A549 (cell line): ENCODE data around the gene MARCHF9. TPM values are rescaled to one million over a fixed set of nuclear protein-coding genes. Genes with fewer than 3 reads are reported as not detected.

Source experiments
- ATAC-seq, 2 experiments: fragments of 200-7000 bp in 1 of 2; fragments of >200 bp in 1 of 2; cut with Nextera tagmentation in 1 of 2; cut with Tn5 transposase in 1 of 2; 3 replicates each; pipeline versions ENCODE4 v1.8.0 to v1.9.1; 2018 to 2020; ENCODE audit warnings: mild to moderate bottlenecking in 1 of 2, moderate library complexity in 1 of 2
- CTCF ChIA-PET: fragments of 300-600 bp; sonication (Branson Sonifier 250); formaldehyde crosslinking; extraction: SDS; loops from one replicate; lab custom pipeline; 2021; ENCODE audit warnings: antibody characterized with exemption, inconsistent platforms; lab: Yijun Ruan, JAX
- POLR2A ChIA-PET: fragments of 350-600 bp; formaldehyde crosslinking; extraction: SDS; loops from one replicate; lab custom pipeline; 2021; ENCODE audit warnings: antibody characterized with exemption, inconsistent platforms; lab: Yijun Ruan, JAX
- DNase-seq, 2 experiments: peaks; one replicate each; pipeline versions ENCODE4 v3.0.0 to v3.0.0-alpha.2; 2011 to 2016; ENCODE audit warnings: low read depth in 1 of 2, low spot score in 1 of 2
- FAIRE-seq: peaks from 2 replicates; lab custom pipeline; 2011; peaks lifted over from hg19 to GRCh38; lab: Jason Lieb, UNC
- H3K27ac ChIP-seq, 2 experiments: fragments of >200 bp; sonication (Bioruptor Twin); formaldehyde crosslinking; 3 replicates each; pipeline ENCODE4 v1.5.1; 2016 to 2017
- H3K4me1 ChIP-seq: fragments of >200 bp; sonication (Bioruptor Twin); formaldehyde crosslinking; 3 replicates; pipeline ENCODE4 v1.6.1; 2016
- H3K4me2 ChIP-seq: fragments of >200 bp; sonication (Bioruptor Twin); formaldehyde crosslinking; 3 replicates; pipeline ENCODE4 v1.6.1; 2016
- H3K4me3 ChIP-seq: fragments of >200 bp; sonication (Bioruptor Twin); formaldehyde crosslinking; 3 replicates; pipeline ENCODE4 v1.5.1; 2016
- H3K9me3 ChIP-seq: fragments of >200 bp; sonication (Bioruptor Twin); formaldehyde crosslinking; 3 replicates; pipeline ENCODE4 v1.6.1; 2016
- BHLHE40 ChIP-seq: IDR thresholded peaks from 2 replicates; pipeline ENCODE4 v1.6.1; 2012; ENCODE audit warnings: low read depth, low read length, inconsistent platforms
- CEBPB ChIP-seq, 2 experiments: fragments of >200 bp in 1 of 2; sonication (Bioruptor Twin) in 1 of 2; formaldehyde crosslinking in 1 of 2; IDR thresholded peaks; 2 replicates each; pipeline ENCODE4 v1.6.1; 2012 to 2016
- CHD2 ChIP-seq: fragments of 150-350 bp; IDR thresholded peaks from 2 replicates; pipeline ENCODE4 v1.6.1; 2014; ENCODE audit warnings: low read length; ENCODE audit not compliant: partially characterized antibody
- EHF ChIP-seq: fragments of 250-450 bp; sonication (Bioruptor Pico); IDR thresholded peaks from 2 replicates; pipeline ENCODE4 v1.5.0; 2020; ENCODE audit warnings: mild to moderate bottlenecking
- FOSL2 ChIP-seq, 2 experiments: fragments of 450-650 bp in 1 of 2; fragments of >200 bp in 1 of 2; sonication (Bioruptor Twin) in 1 of 2; formaldehyde crosslinking; IDR thresholded peaks; 2 replicates each; pipeline versions ENCODE4 v1.5.0 to v1.6.1; 2016 to 2020; ENCODE audit warnings: mild to moderate bottlenecking in 1 of 2, moderate library complexity in 1 of 2
- FOXS1 ChIP-seq: fragments of 250-450 bp; sonication (Bioruptor Pico); IDR thresholded peaks from 2 replicates; pipeline ENCODE4 v1.5.0; 2020; ENCODE audit warnings: mild to moderate bottlenecking, moderate library complexity
- HDAC2 ChIP-seq: fragments of 200-600 bp; sonication (generic); IDR thresholded peaks from 2 replicates; pipeline ENCODE4 v1.6.1; 2016
- HEYL ChIP-seq: fragments of 250-450 bp; sonication (Bioruptor Pico); IDR thresholded peaks from 2 replicates; pipeline ENCODE4 v1.8.0; 2021; ENCODE audit warnings: mild to moderate bottlenecking, moderate library complexity
- HOXB13 ChIP-seq: fragments of 250-450 bp; sonication (Bioruptor Pico); IDR thresholded peaks from 2 replicates; pipeline ENCODE4 v1.5.0; 2020; ENCODE audit warnings: low read depth, mild to moderate bottlenecking, moderate library complexity
- HOXB5 ChIP-seq: fragments of 250-450 bp; sonication (Bioruptor Pico); IDR thresholded peaks from 2 replicates; pipeline ENCODE4 v1.5.0; 2020; ENCODE audit warnings: mild to moderate bottlenecking, moderate library complexity
- JUN ChIP-seq, 2 experiments: fragments of >200 bp; sonication (Bioruptor Twin); formaldehyde crosslinking; IDR thresholded peaks; 2 replicates in 1 of 2; 3 replicates in 1 of 2; pipeline ENCODE4 v1.6.1; 2016 to 2017
- JUNB ChIP-seq: fragments of >200 bp; sonication (Bioruptor Twin); formaldehyde crosslinking; IDR thresholded peaks from 2 replicates; pipeline ENCODE4 v1.6.1; 2016
- MAZ ChIP-seq: fragments of 150-350 bp; IDR thresholded peaks from 2 replicates; pipeline ENCODE4 v1.6.1; 2014; ENCODE audit warnings: antibody characterized with exemption, low read depth, low read length, borderline replicate concordance
- POLR2A ChIP-seq: IDR thresholded peaks from 2 replicates; pipeline ENCODE4 v1.6.1; 2012; ENCODE audit warnings: mild to moderate bottlenecking, low read length
- RARB ChIP-seq: fragments of 250-450 bp; sonication (Bioruptor Pico); IDR thresholded peaks from 2 replicates; pipeline ENCODE4 v1.8.0; 2021; ENCODE audit warnings: mild to moderate bottlenecking, moderate library complexity
- RCOR1 ChIP-seq: fragments of 150-350 bp; IDR thresholded peaks from 2 replicates; pipeline ENCODE4 v1.6.1; 2014; ENCODE audit warnings: antibody characterized with exemption, low read length, low read depth
- RNF2 ChIP-seq: fragments of 200-600 bp; sonication (generic); IDR thresholded peaks from 2 replicates; pipeline ENCODE4 v1.6.1; 2016; ENCODE audit warnings: low read depth, mild to moderate bottlenecking, antibody characterized with exemption, moderate library complexity, borderline replicate concordance
- SMC3 ChIP-seq: fragments of >200 bp; sonication (Bioruptor Twin); formaldehyde crosslinking; IDR thresholded peaks from 3 replicates; pipeline ENCODE4 v1.6.1; 2018; ENCODE audit warnings: inconsistent platforms
- TFCP2L1 ChIP-seq: fragments of 250-450 bp; sonication (Bioruptor Pico); IDR thresholded peaks from 2 replicates; pipeline ENCODE4 v1.5.0; 2021; ENCODE audit warnings: mild to moderate bottlenecking
- ZFP36 ChIP-seq: fragments of 450-650 bp; IDR thresholded peaks from 2 replicates; pipeline ENCODE4 v1.6.1; 2014; ENCODE audit warnings: borderline replicate concordance; ENCODE audit not compliant: partially characterized antibody
- ZNF302 ChIP-seq: fragments of 250-450 bp; sonication (Bioruptor Pico); IDR thresholded peaks from 2 replicates; pipeline ENCODE4 v1.9.0; 2021; ENCODE audit warnings: inconsistent platforms, mild to moderate bottlenecking, moderate library complexity
- WGBS: methylation state at CpG from one replicate; pipeline ENCODE4 v1.1.6; 2017; ENCODE audit errors: missing lambda C conversion rate; 5-methylcytosine and 5-hydroxymethylcytosine counted together
- polyA plus RNA-seq, 4 experiments: library from polyadenylated mRNA; depleted of rRNA in 3 of 4; stranded (reverse); fragments of >200 nt; fragmentation: RNase III in 1 of 4; extraction: RNeasy Plus Mini Kit Qiagen cat#74134 plus additional on column Dnase treatment in 1 of 4; gene quantifications; 2 replicates in 3 of 4; 3 replicates in 1 of 4; pipeline ENCODE4 v1.2.3, GENCODE V29; 2011 to 2017
- TF ChIP-seq, protein P1 (sequence below): fragments of 150-350 bp; IDR thresholded peaks from 2 replicates; pipeline ENCODE4 v1.6.1; 2014; ENCODE audit warnings: low read depth, mild to moderate bottlenecking, low read length
- TF ChIP-seq, protein P2 (sequence below): fragments of 250-450 bp; sonication (Bioruptor Pico); IDR thresholded peaks from 2 replicates; pipeline ENCODE4 v1.5.0; 2020; ENCODE audit warnings: low read depth, mild to moderate bottlenecking, moderate library complexity
- TF ChIP-seq, protein P3 (sequence below): IDR thresholded peaks from 2 replicates; pipeline ENCODE4 v1.6.1; 2012
- TF ChIP-seq, protein P4 (sequence below): fragments of >200 bp; sonication (Bioruptor Twin); formaldehyde crosslinking; IDR thresholded peaks from 2 replicates; pipeline ENCODE4 v1.6.1; 2016
- TF ChIP-seq, protein P5 (sequence below): IDR thresholded peaks from 2 replicates; pipeline ENCODE4 v1.6.1; 2012

The MARCHF9 gene
- polyA plus RNA-seq, 2 of the 4 experiments (the other 2 are of a cell fraction): 6.8 to 7.2 TPM

DNA sequence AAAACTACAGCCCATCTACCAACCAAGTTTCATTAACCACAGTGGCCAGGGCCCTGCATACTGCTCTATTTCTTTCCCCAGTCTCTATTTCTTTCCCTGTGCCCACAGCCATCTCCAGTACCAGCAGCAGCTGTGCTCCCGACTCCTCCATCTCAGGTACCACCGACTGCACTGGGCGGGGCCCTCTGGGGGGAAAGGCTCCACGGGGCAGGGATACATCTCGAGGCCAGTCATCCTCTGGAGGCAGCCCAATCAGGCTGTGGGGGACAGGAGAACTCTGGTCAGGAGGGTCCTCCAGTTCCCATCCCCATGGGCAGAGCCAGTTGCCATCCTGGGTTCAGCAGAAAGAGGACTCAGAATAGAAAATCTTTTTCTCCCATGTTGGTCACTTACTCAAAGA lies 5.8 kb upstream of the MARCHF9 start (continued):
- no peak for TF ChIP-seq RCOR1
- TF ChIP-seq MAZ: no peak

DNA sequence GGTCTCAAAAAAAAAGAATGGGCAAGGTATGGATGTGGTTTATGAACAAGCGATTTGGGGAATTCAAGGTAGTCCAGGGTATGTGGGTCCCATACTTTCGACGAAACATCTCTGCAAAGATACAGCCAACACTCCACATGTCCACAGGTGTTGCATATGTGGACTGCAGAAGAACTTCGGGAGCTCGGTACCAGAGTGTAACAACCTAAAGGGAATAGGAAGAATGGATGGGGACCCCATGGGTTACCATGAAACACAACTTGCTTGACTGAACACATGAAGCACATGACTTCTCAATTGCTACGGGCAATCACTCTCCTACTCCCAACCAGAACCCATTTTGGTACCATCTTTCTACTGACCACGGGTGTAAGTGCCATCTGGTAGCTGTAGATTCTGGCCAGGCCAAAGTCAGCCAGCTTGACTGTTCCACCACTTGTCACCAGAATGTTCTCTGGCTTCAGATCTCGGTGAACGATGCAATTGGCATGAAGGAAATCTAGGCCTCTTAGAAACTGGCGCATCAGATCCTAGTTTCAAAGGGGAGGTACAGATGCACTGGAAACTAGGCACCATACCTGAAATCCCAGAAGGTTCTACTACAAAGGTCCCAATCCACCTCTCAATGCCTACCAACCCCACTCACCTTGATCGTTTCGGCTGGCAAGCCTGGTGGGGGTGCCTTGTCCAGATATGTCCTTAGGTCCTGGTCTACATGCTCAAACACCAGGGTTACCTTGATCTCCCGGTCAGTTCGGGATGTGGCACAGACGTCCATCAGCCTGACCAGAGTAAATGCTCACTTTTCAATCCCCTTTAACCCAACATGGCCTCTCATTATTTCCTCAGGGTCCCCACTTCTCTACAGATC lies 4.1 kb upstream of the MARCHF9 start:
- FAIRE-seq: no peak

DNA sequence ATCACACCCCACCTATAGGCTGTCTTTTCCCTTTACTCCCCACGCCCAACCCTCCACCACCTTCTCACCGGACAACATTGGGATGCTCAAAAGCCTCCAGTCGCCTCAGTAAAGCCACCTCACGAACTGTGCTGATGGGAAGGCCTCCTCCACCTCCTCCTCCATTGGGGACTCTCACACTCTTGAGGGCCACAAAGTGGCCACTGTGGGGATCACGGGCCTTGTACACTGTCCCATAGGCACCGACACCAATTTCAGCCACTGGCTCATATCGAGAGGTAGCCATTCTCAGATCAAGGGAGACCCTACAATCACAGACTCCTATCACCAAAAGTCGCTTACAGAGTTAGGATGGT lies 3.5 kb upstream of the MARCHF9 start:
- H3K27ac ChIP-seq: peak overlapping the region; percentile 91 to 98
- FAIRE-seq: no peak
- 24% methylated on average over 8 of the region's 8 CpGs for WGBS
- DNase-seq: no peak
- POLR2A ChIA-PET: no interaction called here
- H3K4me3 ChIP-seq: peak overlapping the region; percentile 69
- TF ChIP-seq, protein P1, sequence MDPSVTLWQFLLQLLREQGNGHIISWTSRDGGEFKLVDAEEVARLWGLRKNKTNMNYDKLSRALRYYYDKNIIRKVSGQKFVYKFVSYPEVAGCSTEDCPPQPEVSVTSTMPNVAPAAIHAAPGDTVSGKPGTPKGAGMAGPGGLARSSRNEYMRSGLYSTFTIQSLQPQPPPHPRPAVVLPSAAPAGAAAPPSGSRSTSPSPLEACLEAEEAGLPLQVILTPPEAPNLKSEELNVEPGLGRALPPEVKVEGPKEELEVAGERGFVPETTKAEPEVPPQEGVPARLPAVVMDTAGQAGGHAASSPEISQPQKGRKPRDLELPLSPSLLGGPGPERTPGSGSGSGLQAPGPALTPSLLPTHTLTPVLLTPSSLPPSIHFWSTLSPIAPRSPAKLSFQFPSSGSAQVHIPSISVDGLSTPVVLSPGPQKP: no peak
- no peak for TF ChIP-seq MAZ
- no peak for TF ChIP-seq HDAC2
- TF ChIP-seq BHLHE40: no peak
- TF ChIP-seq JUN (IDR thresholded peaks at IDR 0.05): no peak
- no peak for TF ChIP-seq TFCP2L1 (CRISPR knock-in tag)
- TF ChIP-seq HOXB5 (CRISPR knock-in tag): no peak
- TF ChIP-seq CEBPB (IDR thresholded peaks at IDR 0.05): no peak
- TF ChIP-seq POLR2A: 0 out of 2 replicates have a peak, but pooled peaks have one; percentile 13
- ATAC-seq: peak; percentile 1 to 2; a peak in 2 of 6 replicates
- CTCF ChIA-PET: interaction anchor here (1.7 kb wide), 1 partner anchor 25 kb away, joined by 9 read pairs; no protein-coding TSS in a partner anchor
- H3K4me1 ChIP-seq: peaks cover 31% of the 10 kb centered on the region
- no peaks in the 10 kb centered on the region for H3K9me3 ChIP-seq
- H3K4me2 ChIP-seq: peak overlapping the region; percentile 80

More for the DNA sequence above, 4.1 kb upstream of the MARCHF9 start:
- DNase-seq (no peak), ATAC-seq (no peak)
- TF ChIP-seq CHD2 (no peak), HOXB13 (CRISPR knock-in tag) (no peak), RARB (CRISPR knock-in tag) (no peak), ZNF302 (CRISPR knock-in tag) (no peak), CEBPB (IDR thresholded peaks at IDR 0.05) (no peak), SMC3 (no peak), HEYL (CRISPR knock-in tag) (no peak), ZFP36 (no peak), FOXS1 (CRISPR knock-in tag) (no peak), JUNB (no peak), EHF (CRISPR knock-in tag) (no peak), FOSL2 (IDR thresholded peaks at IDR 0.05) (no peak), FOSL2 (CRISPR knock-in tag; IDR thresholded peaks at IDR 0.05) (no peak), RNF2 (no peak)
- TF ChIP-seq, protein P2, sequence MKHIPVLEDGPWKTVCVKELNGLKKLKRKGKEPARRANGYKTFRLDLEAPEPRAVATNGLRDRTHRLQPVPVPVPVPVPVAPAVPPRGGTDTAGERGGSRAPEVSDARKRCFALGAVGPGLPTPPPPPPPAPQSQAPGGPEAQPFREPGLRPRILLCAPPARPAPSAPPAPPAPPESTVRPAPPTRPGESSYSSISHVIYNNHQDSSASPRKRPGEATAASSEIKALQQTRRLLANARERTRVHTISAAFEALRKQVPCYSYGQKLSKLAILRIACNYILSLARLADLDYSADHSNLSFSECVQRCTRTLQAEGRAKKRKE (CRISPR knock-in tag): no peak
- TF ChIP-seq, protein P3, sequence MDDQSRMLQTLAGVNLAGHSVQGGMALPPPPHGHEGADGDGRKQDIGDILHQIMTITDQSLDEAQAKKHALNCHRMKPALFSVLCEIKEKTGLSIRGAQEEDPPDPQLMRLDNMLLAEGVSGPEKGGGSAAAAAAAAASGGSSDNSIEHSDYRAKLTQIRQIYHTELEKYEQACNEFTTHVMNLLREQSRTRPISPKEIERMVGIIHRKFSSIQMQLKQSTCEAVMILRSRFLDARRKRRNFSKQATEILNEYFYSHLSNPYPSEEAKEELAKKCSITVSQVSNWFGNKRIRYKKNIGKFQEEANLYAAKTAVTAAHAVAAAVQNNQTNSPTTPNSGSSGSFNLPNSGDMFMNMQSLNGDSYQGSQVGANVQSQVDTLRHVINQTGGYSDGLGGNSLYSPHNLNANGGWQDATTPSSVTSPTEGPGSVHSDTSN: no peak
- TF ChIP-seq, protein P4, sequence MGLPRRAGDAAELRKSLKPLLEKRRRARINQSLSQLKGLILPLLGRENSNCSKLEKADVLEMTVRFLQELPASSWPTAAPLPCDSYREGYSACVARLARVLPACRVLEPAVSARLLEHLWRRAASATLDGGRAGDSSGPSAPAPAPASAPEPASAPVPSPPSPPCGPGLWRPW: no peak
- TF ChIP-seq, protein P5, sequence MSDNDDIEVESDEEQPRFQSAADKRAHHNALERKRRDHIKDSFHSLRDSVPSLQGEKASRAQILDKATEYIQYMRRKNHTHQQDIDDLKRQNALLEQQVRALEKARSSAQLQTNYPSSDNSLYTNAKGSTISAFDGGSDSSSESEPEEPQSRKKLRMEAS: no peak
- peak overlapping the region; percentile 69 for H3K4me3 ChIP-seq
- CTCF ChIA-PET: interaction anchor here (0.7 to 1.7 kb wide), 6 partner anchors 10 to 537 kb away, joined by 3 to 9 read pairs (median 4); partner anchors contain the start of gene AGAP2
- H3K27ac ChIP-seq: peak overlapping the region; percentile 91 to 98
- no peaks in the 10 kb centered on the region for H3K9me3 ChIP-seq
- H3K4me1 ChIP-seq: peaks cover 30% of the 10 kb centered on the region
- peak overlapping the region; percentile 80 for H3K4me2 ChIP-seq
- 91% methylated on average over 15 of the region's 15 CpGs for WGBS
- POLR2A ChIA-PET: no interaction called here
